ENCODE results near the gene EXOSC2.

EXOSC2 gene

DNA sequence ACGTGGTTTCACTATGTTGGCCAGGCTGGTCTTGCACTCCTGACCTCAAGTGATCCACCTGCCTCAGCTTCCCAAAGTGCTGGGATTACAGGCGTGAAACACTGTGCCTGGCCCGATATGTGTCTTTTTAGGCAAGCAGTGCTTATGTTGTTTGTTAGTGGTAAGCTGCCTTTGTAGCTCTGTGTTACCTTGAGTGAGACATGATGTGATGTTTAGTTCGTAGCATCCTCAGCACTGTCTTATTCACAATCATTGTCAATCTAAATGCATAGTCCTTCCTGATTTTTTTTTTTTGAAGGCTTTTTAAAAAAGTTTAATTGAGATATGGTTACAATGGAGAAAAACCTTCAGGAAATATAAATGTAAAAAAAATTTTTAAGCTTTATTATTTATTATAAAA, 45.5 kb downstream of the EXOSC2 start:
- Histone ChIP-seq H3K23ac (ENCODE audit: low read depth, low read length, poor library complexity) (no peak overlapping the region), H3K27me3 (ENCODE audit: control insufficient read depth in 3 of 3, insufficient read depth in 3 of 3, low read depth in 1 of 3, low read length in 3 of 3) (no peaks in the 10 kb centered on the region), H3K4me2 (ENCODE audit: insufficient read depth, low read length, poor library complexity, severe bottlenecking) (no peak overlapping the region), H3K18ac (ENCODE audit: low read length) (no peak overlapping the region), H2BK12ac (ENCODE audit: low read length) (no peak overlapping the region), H2AK5ac (ENCODE audit: low read depth, low read length) (no peak overlapping the region), H3K4me3 (ENCODE audit: low read length in 2 of 2) (no peak overlapping the region), H3K14ac (ENCODE audit: low read length) (no peak overlapping the region), H3K27ac (replicated peaks; ENCODE audit: low read length) (no peak overlapping the region), H3K9ac (ENCODE audit: low read depth, low read length, poor library complexity) (no peak overlapping the region), H2AFZ (ENCODE audit: low read length) (no peak overlapping the region), H3K9me3 (replicated peaks in 1 of 2; ENCODE audit: control insufficient read depth in 2 of 2, insufficient read depth in 1 of 2, low read depth in 1 of 2, low read length in 2 of 2) (peaks cover 2 to 4% of the 10 kb centered on the region in 2 donors), H2BK15ac (ENCODE audit: low read length) (no peak overlapping the region), H3K4ac (ENCODE audit: low read length) (no peak overlapping the region), H2BK5ac (ENCODE audit: low read length) (no peak overlapping the region), H3K79me1 (ENCODE audit: low read depth, low read length) (no peaks in the 10 kb centered on the region), H4K8ac (ENCODE audit: low read depth, low read length) (no peak overlapping the region), H4K91ac (ENCODE audit: low read depth, low read length, poor library complexity) (no peak overlapping the region), H3K36me3 (replicated peaks in 1 of 2; ENCODE audit: control insufficient read depth in 2 of 2, insufficient read depth in 2 of 2, low read length in 2 of 2) (peaks cover 0 to 2% of the 10 kb centered on the region in 2 donors), H3K4me1 (ENCODE audit: control insufficient read depth in 2 of 2, insufficient read depth in 1 of 2, low read depth in 1 of 2, low read length in 2 of 2) (peaks cover 0 to 2% of the 10 kb centered on the region in 2 donors), H2BK120ac (ENCODE audit: low read depth, low read length) (no peak overlapping the region)
- WGBS, 2 donors (ENCODE audit: extremely low coverage in 2 of 2, insufficient read length in 2 of 2, insufficient replicate concordance in 1 of 2) = no CpG with 5 or more reads among the region's 4 CpGs
- DNase-seq (ENCODE audit: low spot score) = no peak

DNA sequence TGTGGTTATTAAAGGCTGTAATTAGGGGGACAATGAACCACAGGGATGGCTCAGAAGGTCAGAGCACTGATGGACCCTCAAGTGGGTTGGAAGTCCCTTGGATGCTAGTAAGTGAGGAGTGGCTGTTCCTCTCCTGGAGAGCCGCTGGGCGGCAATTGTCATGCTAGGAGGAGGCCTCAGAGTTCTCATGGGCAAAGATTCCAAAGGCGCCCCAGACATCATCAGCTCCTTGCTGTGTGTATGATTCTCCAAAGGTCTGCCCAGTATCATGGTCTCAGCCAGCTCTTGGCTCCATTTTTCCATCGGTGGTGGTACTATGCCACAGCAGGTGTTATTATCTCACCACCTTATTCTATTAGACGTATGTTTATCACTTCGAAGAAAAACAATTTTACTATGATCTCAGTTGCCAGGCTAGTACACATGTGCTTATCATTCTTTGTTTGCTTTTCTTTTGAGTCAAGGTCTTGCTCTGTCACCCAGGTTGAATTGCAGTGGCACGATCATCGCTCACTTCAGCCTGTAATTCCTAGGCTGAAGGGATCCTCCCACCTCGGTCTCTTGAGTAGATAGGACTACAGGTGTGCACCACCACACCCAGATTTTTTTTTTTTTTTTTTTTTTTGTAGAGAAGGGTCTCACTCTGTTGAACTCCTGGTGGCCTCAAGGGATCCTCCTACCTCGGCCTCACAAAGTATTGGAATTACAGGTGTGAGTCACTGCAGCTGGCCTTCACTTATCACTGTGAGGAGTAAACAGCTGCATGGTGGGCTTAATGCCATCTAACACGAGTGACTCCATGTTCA, 46.8 kb downstream of the EXOSC2 start:
- no peak overlapping the region for H3K18ac ChIP-seq (ENCODE audit: low read length)

GRCh38 chr9:130741024-130741305, 47.4 kb downstream of the EXOSC2 start:
- Histone ChIP-seq H2AK5ac (ENCODE audit: low read depth, low read length) (no peak overlapping the region), H3K4me3 (ENCODE audit: low read length in 2 of 2) (no peak overlapping the region), H3K27ac (replicated peaks; ENCODE audit: low read length) (no peak overlapping the region), H2AFZ (ENCODE audit: low read length) (no peak overlapping the region), H3K4me2 (ENCODE audit: insufficient read depth, low read length, poor library complexity, severe bottlenecking) (no peak overlapping the region), H3K27me3 (ENCODE audit: control insufficient read depth in 3 of 3, insufficient read depth in 3 of 3, low read depth in 1 of 3, low read length in 3 of 3) (no peaks in the 10 kb centered on the region), H2BK15ac (ENCODE audit: low read length) (no peak overlapping the region), H3K79me1 (ENCODE audit: low read depth, low read length) (no peaks in the 10 kb centered on the region), H3K23ac (ENCODE audit: low read depth, low read length, poor library complexity) (no peak overlapping the region), H2BK5ac (ENCODE audit: low read length) (no peak overlapping the region), H4K91ac (ENCODE audit: low read depth, low read length, poor library complexity) (no peak overlapping the region), H4K8ac (ENCODE audit: low read depth, low read length) (no peak overlapping the region), H2BK12ac (ENCODE audit: low read length) (no peak overlapping the region), H3K9ac (ENCODE audit: low read depth, low read length, poor library complexity) (no peak overlapping the region), H2BK120ac (ENCODE audit: low read depth, low read length) (no peak overlapping the region), H3K18ac (ENCODE audit: low read length) (no peak overlapping the region), H3K36me3 (replicated peaks in 1 of 2; ENCODE audit: control insufficient read depth in 2 of 2, insufficient read depth in 2 of 2, low read length in 2 of 2) (peaks cover 0 to 2% of the 10 kb centered on the region in 2 donors), H3K4me1 (ENCODE audit: control insufficient read depth in 2 of 2, insufficient read depth in 1 of 2, low read depth in 1 of 2, low read length in 2 of 2) (peaks cover 2 to 3% of the 10 kb centered on the region in 2 donors), H3K4ac (ENCODE audit: low read length) (no peak overlapping the region), H3K14ac (ENCODE audit: low read length) (no peak overlapping the region), H3K9me3 (replicated peaks in 1 of 2; ENCODE audit: control insufficient read depth in 2 of 2, insufficient read depth in 1 of 2, low read depth in 1 of 2, low read length in 2 of 2) (peaks cover 2 to 4% of the 10 kb centered on the region in 2 donors)
- whole genome bisulfite sequencing, 2 donors (ENCODE audit: extremely low coverage in 2 of 2, insufficient read length in 2 of 2, insufficient replicate concordance in 1 of 2) = no CpG with 5 or more reads among the region's 3 CpGs
- no peak for DNase-seq (ENCODE audit: low spot score)

More for the DNA sequence above, 46.8 kb downstream of the EXOSC2 start:
- Histone ChIP-seq H4K8ac (ENCODE audit: low read depth, low read length) (no peak overlapping the region), H2BK15ac (ENCODE audit: low read length) (no peak overlapping the region), H3K4ac (ENCODE audit: low read length) (no peak overlapping the region), H3K36me3 (replicated peaks in 1 of 2; ENCODE audit: control insufficient read depth in 2 of 2, insufficient read depth in 2 of 2, low read length in 2 of 2) (peaks cover 0 to 2% of the 10 kb centered on the region in 2 donors), H3K9ac (ENCODE audit: low read depth, low read length, poor library complexity) (no peak overlapping the region), H2BK12ac (ENCODE audit: low read length) (no peak overlapping the region), H3K4me3 (ENCODE audit: low read length in 2 of 2) (no peak overlapping the region), H2BK120ac (ENCODE audit: low read depth, low read length) (no peak overlapping the region), H4K91ac (ENCODE audit: low read depth, low read length, poor library complexity) (no peak overlapping the region), H3K4me1 (ENCODE audit: control insufficient read depth in 2 of 2, insufficient read depth in 1 of 2, low read depth in 1 of 2, low read length in 2 of 2) (peaks cover 0 to 2% of the 10 kb centered on the region in 2 donors), H2AFZ (ENCODE audit: low read length) (no peak overlapping the region), H2BK5ac (ENCODE audit: low read length) (no peak overlapping the region), H3K27ac (replicated peaks; ENCODE audit: low read length) (no peak overlapping the region), H3K14ac (ENCODE audit: low read length) (no peak overlapping the region), H3K79me1 (ENCODE audit: low read depth, low read length) (no peaks in the 10 kb centered on the region), H3K4me2 (ENCODE audit: insufficient read depth, low read length, poor library complexity, severe bottlenecking) (no peak overlapping the region), H2AK5ac (ENCODE audit: low read depth, low read length) (no peak overlapping the region), H3K23ac (ENCODE audit: low read depth, low read length, poor library complexity) (no peak overlapping the region), H3K9me3 (replicated peaks in 1 of 2; ENCODE audit: control insufficient read depth in 2 of 2, insufficient read depth in 1 of 2, low read depth in 1 of 2, low read length in 2 of 2) (peaks cover 2 to 4% of the 10 kb centered on the region in 2 donors), H3K27me3 (ENCODE audit: control insufficient read depth in 3 of 3, insufficient read depth in 3 of 3, low read depth in 1 of 3, low read length in 3 of 3) (no peaks in the 10 kb centered on the region)
- WGBS, 2 donors (ENCODE audit: extremely low coverage in 2 of 2, insufficient read length in 2 of 2, insufficient replicate concordance in 1 of 2) = no CpG with 5 or more reads among the region's 11 CpGs
- DNase-seq (ENCODE audit: low spot score) = no peak

GRCh38 chr9:130741831-130742449, 48.4 kb downstream of the EXOSC2 start:
- no peak overlapping the region for H2BK120ac ChIP-seq (ENCODE audit: low read depth, low read length)
- H3K4me3 ChIP-seq (ENCODE audit: low read length in 2 of 2) = no peak overlapping the region
- no peak overlapping the region for H2BK12ac ChIP-seq (ENCODE audit: low read length)
- no peak overlapping the region for H3K4ac ChIP-seq (ENCODE audit: low read length)
- no peaks in the 10 kb centered on the region for H3K27me3 ChIP-seq (ENCODE audit: control insufficient read depth in 3 of 3, insufficient read depth in 3 of 3, low read depth in 1 of 3, low read length in 3 of 3)
- H3K23ac ChIP-seq (ENCODE audit: low read depth, low read length, poor library complexity) = no peak overlapping the region
- H4K91ac ChIP-seq (ENCODE audit: low read depth, low read length, poor library complexity) = no peak overlapping the region
- no peak overlapping the region for H2BK5ac ChIP-seq (ENCODE audit: low read length)
- peaks cover 2 to 4% of the 10 kb centered on the region in 2 donors for H3K9me3 ChIP-seq (replicated peaks in 1 of 2; ENCODE audit: control insufficient read depth in 2 of 2, insufficient read depth in 1 of 2, low read depth in 1 of 2, low read length in 2 of 2)
- no peak overlapping the region for H3K18ac ChIP-seq (ENCODE audit: low read length)
- H3K4me2 ChIP-seq (ENCODE audit: insufficient read depth, low read length, poor library complexity, severe bottlenecking) = no peak overlapping the region
- no peak overlapping the region for H2AFZ ChIP-seq (ENCODE audit: low read length)
- DNase-seq (ENCODE audit: low spot score) = no peak
- H2AK5ac ChIP-seq (ENCODE audit: low read depth, low read length) = no peak overlapping the region
- no peak overlapping the region for H3K14ac ChIP-seq (ENCODE audit: low read length)
- peaks cover 0 to 2% of the 10 kb centered on the region in 2 donors for H3K36me3 ChIP-seq (replicated peaks in 1 of 2; ENCODE audit: control insufficient read depth in 2 of 2, insufficient read depth in 2 of 2, low read length in 2 of 2)
- H3K4me1 ChIP-seq (ENCODE audit: control insufficient read depth in 2 of 2, insufficient read depth in 1 of 2, low read depth in 1 of 2, low read length in 2 of 2) = peaks cover 2 to 3% of the 10 kb centered on the region in 2 donors
- H2BK15ac ChIP-seq (ENCODE audit: low read length) = no peak overlapping the region
- no peak overlapping the region for H4K8ac ChIP-seq (ENCODE audit: low read depth, low read length)
- no peaks in the 10 kb centered on the region for H3K79me1 ChIP-seq (ENCODE audit: low read depth, low read length)
- no peak overlapping the region for H3K9ac ChIP-seq (ENCODE audit: low read depth, low read length, poor library complexity)
- WGBS, 2 donors (ENCODE audit: extremely low coverage in 2 of 2, insufficient read length in 2 of 2, insufficient replicate concordance in 1 of 2) = no CpG with 5 or more reads among the region's 7 CpGs
- no peak overlapping the region for H3K27ac ChIP-seq (replicated peaks; ENCODE audit: low read length)

Measured in neuronal stem cell (in vitro differentiated cells).